ENCODE results near the gene OR14K1.
"Not testable (repeated sequence)": the region's sequence is repeated elsewhere in the genome, so short reads cannot be mapped to it uniquely, and the experiment has no call there.

GRCh38 chr1:247754311-247754710 lies 15.9 kb downstream of the OR14K1 start:
- not testable (repeated sequence) for TF ChIP-seq CTCF (IDR thresholded peaks at IDR 0.05; ENCODE audit: insufficient read depth, low read length, poor library complexity, severe bottlenecking); EZH2phosphoT487 (conservative IDR thresholded peaks at IDR 0.05; ENCODE audit: low read length)

Measured in SU-DHL-6 (cell line).